CD4-positive, alpha-beta T cell (primary cell): ENCODE results near the gene AKR1C2. TPM values are rescaled to one million over a fixed set of nuclear protein-coding genes. Genes with fewer than 3 reads are reported as not detected.
"Not testable (repeated sequence)": the region's sequence is repeated elsewhere in the genome, so short reads cannot be mapped to it uniquely, and the experiment has no call there.

Source experiments
- ATAC-seq: fragments of 200-7000 bp; cut with Tn5 transposase; one replicate; pipeline ENCODE4 v1.10.0; 2022; ENCODE audit warnings: mild to moderate bottlenecking; ENCODE audit not compliant: poor library complexity
- CTCF ChIA-PET: fragments of 350-600 bp; sonication (Branson Sonifier 250); formaldehyde crosslinking; loops from one replicate; lab custom pipeline; 2021; ENCODE audit warnings: antibody characterized with exemption, inconsistent platforms; lab: Charles Lee
- POLR2A ChIA-PET: fragments of 350-600 bp; sonication (Branson Sonifier 250); formaldehyde crosslinking; loops from one replicate; lab custom pipeline; 2021; ENCODE audit warnings: antibody characterized with exemption, inconsistent platforms; lab: Charles Lee
- DNase-seq, 14 experiments: peaks; one replicate each; pipeline ENCODE4 v3.0.0-alpha.2; 2013 to 2020; ENCODE audit warnings: mixed read lengths in 2 of 14
- H3K27ac ChIP-seq, 2 donors: one replicate each; pipeline versions ENCODE4 v1.5.1 to v1.7.0; 2013; ENCODE audit warnings: low read length in 2 of 2, low read depth in 1 of 2, mild to moderate bottlenecking in 1 of 2
- H3K27me3 ChIP-seq, 2 experiments: 1 replicate in 1 of 2; 2 replicates in 1 of 2; pipeline versions ENCODE4 v1.6.1 to v1.7.0; 2013; ENCODE audit warnings: low read length in 2 of 2, control low read depth in 1 of 2, mild to moderate bottlenecking in 1 of 2, moderate library complexity in 1 of 2; ENCODE audit not compliant: insufficient read depth in 2 of 2, control insufficient read depth in 1 of 2
- H3K36me3 ChIP-seq: one replicate; pipeline ENCODE4 v1.6.1; 2013; ENCODE audit warnings: low read length, control low read depth; ENCODE audit not compliant: insufficient read depth
- H3K4me1 ChIP-seq: one replicate; pipeline ENCODE4 v1.6.1; 2013; ENCODE audit warnings: low read length, control low read depth; ENCODE audit not compliant: insufficient read depth
- H3K4me3 ChIP-seq: one replicate; pipeline ENCODE4 v1.5.1; 2013; ENCODE audit warnings: mild to moderate bottlenecking, low read length, moderate library complexity
- H3K9me3 ChIP-seq, 2 experiments: 1 replicate in 1 of 2; 2 replicates in 1 of 2; pipeline versions ENCODE4 v1.6.1 to v1.7.0; 2013; ENCODE audit warnings: low read length in 2 of 2, mild to moderate bottlenecking in 2 of 2, control low read depth in 1 of 2, moderate library complexity in 1 of 2; ENCODE audit not compliant: control insufficient read depth in 1 of 2, insufficient read depth in 1 of 2
- H3K27ac Mint-ChIP-seq: one replicate; pipeline ENCODE4 v1.8.0; 2020; ENCODE audit warnings: mixed read lengths
- H3K27me3 Mint-ChIP-seq: one replicate; pipeline ENCODE4 v1.8.0; 2021; ENCODE audit warnings: mixed read lengths
- H3K36me3 Mint-ChIP-seq: one replicate; pipeline ENCODE4 v1.8.0; 2021; ENCODE audit warnings: low read depth, mixed read lengths
- H3K4me1 Mint-ChIP-seq: one replicate; pipeline ENCODE4 v1.8.0; 2021; ENCODE audit warnings: low read depth, mixed read lengths
- H3K4me3 Mint-ChIP-seq: one replicate; pipeline ENCODE4 v1.8.0; 2020; ENCODE audit warnings: mild to moderate bottlenecking, mixed read lengths
- H3K9me3 Mint-ChIP-seq: one replicate; pipeline ENCODE4 v1.8.0; 2020; ENCODE audit warnings: mixed read lengths
- intact Hi-C, 2 experiments: fragments of 100-400 bp; cut with DNase I in 1 of 2; cut with micrococcal nuclease in 1 of 2; formaldehyde crosslinking; loops; one replicate each; pipeline versions ENCODE4 v1.15.1 to v1.9.0; 2023 to 2025; cut with DNase I, micrococcal nuclease
- total RNA-seq, 174 experiments: library from RNA in 2 of 174; stranded (reverse) in 2 of 174; gene quantifications; one replicate each; pipeline ENCODE4 v1.2.3 and lab custom pipeline; 2021 to 2026
- TF ChIP-seq, protein P1 (sequence below): fragments of 200-600 bp; IDR thresholded peaks from one replicate; pipeline ENCODE4 v1.8.0; 2022; ENCODE audit warnings: antibody characterized with exemption, mild to moderate bottlenecking

The AKR1C2 gene
- total RNA-seq, 2 experiments from 2014 or later = 0.41 TPM; not detected in 1

DNA sequence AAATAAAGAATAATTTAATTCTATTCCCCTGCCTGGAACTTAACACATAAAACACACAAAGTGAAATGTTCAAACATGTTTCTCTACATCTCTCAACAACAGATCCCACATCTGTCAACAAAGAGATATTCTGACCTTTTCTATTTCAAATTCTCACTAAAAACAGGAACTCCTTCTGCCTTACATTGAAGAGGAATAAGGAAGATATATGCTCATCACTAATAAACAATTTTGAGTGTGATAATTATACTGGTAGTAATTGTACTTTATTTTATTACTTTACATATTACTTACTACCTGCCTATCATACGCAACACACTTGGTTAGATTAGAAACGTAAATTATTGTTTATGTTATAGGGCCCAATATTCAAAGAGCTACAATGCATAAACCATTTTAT, 13.4 kb downstream of the AKR1C2 start:
- Mint-ChIP-seq H3K4me3 (no peak overlapping the region), H3K9me3 (no peaks in the 10 kb centered on the region), H3K27me3 (no peaks in the 10 kb centered on the region), H3K27ac (no peak overlapping the region), H3K4me1 (no peaks in the 10 kb centered on the region), H3K36me3 (no peaks in the 10 kb centered on the region)
- DNase-seq = no peak
- Histone ChIP-seq H3K4me1 (no peaks in the 10 kb centered on the region), H3K36me3 (no peaks in the 10 kb centered on the region), H3K4me3 (no peak overlapping the region), H3K27me3 (no peaks in the 10 kb centered on the region), H3K9me3 (no peaks in the 10 kb centered on the region), H3K27ac (no peak overlapping the region)
- CTCF ChIA-PET = no interaction called here
- intact Hi-C loops = no loop called here
- TF ChIP-seq, protein P1, sequence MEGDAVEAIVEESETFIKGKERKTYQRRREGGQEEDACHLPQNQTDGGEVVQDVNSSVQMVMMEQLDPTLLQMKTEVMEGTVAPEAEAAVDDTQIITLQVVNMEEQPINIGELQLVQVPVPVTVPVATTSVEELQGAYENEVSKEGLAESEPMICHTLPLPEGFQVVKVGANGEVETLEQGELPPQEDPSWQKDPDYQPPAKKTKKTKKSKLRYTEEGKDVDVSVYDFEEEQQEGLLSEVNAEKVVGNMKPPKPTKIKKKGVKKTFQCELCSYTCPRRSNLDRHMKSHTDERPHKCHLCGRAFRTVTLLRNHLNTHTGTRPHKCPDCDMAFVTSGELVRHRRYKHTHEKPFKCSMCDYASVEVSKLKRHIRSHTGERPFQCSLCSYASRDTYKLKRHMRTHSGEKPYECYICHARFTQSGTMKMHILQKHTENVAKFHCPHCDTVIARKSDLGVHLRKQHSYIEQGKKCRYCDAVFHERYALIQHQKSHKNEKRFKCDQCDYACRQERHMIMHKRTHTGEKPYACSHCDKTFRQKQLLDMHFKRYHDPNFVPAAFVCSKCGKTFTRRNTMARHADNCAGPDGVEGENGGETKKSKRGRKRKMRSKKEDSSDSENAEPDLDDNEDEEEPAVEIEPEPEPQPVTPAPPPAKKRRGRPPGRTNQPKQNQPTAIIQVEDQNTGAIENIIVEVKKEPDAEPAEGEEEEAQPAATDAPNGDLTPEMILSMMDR = no peak
- no peak for ATAC-seq
- POLR2A ChIA-PET = no interaction called here

DNA sequence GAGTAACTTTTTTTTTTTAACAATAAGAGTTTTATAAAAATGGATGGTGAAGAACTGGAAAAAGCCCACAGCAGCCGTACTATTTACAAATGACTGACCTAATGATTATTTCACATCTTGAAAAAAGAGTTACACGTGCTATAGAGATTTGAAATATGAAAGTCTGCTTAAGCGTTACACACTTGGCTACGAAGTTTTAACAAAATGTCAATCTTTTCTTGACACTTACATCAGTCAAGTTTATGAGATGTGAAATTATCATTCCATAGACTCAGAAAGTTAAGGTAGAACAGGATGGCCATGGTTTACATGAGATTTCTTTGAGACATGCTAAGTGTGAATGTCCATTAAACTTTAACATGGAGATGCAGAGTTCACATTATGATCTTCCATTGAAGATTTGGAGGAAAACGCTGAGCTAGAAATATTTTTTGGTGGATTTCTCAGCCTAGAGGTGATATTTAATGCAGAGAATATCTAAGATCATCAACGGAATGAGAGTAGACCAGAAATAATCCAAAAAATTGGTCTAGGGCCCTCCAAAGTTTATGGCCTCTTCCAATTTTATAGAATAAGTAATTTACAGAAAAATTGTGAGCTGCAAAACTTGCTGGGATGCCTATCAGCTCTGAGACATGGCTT, 15.5 kb downstream of the AKR1C2 start:
- H3K9me3 Mint-ChIP-seq, ATAC-seq, POLR2A ChIA-PET, H3K27me3 Mint-ChIP-seq, H3K36me3 ChIP-seq, DNase-seq, H3K36me3 Mint-ChIP-seq, H3K4me3 ChIP-seq, H3K27me3 ChIP-seq, H3K4me1 Mint-ChIP-seq, H3K9me3 ChIP-seq, intact Hi-C loops, H3K27ac Mint-ChIP-seq, H3K27ac ChIP-seq, CTCF ChIA-PET, H3K4me1 ChIP-seq, H3K4me3 Mint-ChIP-seq: not testable (repeated sequence)

DNA sequence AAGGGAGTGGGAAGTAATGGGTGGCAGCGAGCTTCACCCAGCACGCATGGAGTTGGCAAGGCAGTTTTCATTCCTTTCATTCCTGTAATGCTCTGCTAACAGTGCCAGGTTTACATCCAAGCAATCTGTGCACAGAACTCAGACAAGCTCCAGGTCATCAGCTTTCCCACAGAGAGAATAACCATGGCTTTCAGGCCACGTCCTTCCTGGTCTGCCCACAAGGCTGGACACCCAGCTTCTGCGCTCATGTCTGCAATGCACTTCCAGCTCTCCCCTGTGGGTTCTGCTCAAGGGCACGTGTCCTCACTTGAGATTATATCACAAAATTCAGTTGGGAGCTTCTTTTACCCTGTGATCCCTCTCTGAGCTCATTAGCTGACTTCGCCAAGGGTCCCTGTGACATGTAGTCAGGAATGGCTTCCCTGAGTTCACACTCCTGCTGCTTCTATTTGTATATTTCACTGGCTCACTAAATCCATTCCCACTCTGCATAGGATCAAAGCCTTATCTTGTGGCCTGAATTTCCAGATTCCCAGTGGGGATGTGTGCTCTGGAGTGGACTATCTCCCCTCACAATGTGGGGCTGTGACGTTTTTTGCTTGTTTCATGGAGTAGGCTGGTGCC, 18.6 kb downstream of the AKR1C2 start:
- DNase-seq (no peak), ATAC-seq (no peak)
- Histone ChIP-seq H3K4me3 (no peak overlapping the region), H3K36me3 (no peaks in the 10 kb centered on the region), H3K27me3 (no peaks in the 10 kb centered on the region), H3K4me1 (no peaks in the 10 kb centered on the region), H3K27ac (no peak overlapping the region), H3K9me3 (no peaks in the 10 kb centered on the region)
- Mint-ChIP-seq H3K36me3 (no peaks in the 10 kb centered on the region), H3K27ac (no peak overlapping the region), H3K27me3 (no peaks in the 10 kb centered on the region), H3K4me1 (no peaks in the 10 kb centered on the region), H3K4me3 (no peak overlapping the region), H3K9me3 (no peaks in the 10 kb centered on the region)
- POLR2A ChIA-PET = no interaction called here
- intact Hi-C loops = no loop called here
- TF ChIP-seq, protein P1 = no peak
- CTCF ChIA-PET = no interaction called here

DNA sequence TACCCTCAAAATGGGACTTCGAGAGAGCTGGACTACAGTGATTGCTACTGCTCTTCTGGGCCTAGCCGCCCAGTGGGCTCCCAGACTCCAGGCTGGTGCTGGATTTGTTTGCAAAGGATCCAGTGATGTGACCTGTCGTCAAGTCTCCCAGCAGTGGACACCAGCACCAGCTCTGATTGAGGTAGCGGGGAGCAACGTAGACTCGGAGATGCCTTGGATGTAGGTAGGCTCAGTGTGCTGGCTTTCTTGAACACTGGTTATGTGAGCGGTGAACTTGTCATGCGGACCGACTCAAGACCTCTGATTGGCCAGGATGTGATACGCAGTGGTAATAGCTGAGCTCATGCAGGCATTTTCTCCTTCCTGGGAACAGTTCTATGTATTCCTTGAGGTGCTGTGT, 19.4 kb downstream of the AKR1C2 start:
- CTCF ChIA-PET = no interaction called here
- DNase-seq (no peak), ATAC-seq (no peak)
- Histone ChIP-seq H3K4me1 (no peaks in the 10 kb centered on the region), H3K27ac (no peak overlapping the region), H3K4me3 (no peak overlapping the region), H3K27me3 (no peaks in the 10 kb centered on the region), H3K9me3 (no peaks in the 10 kb centered on the region), H3K36me3 (no peaks in the 10 kb centered on the region)
- no peaks in the 10 kb centered on the region for H3K4me1 Mint-ChIP-seq
- H3K9me3 Mint-ChIP-seq = no peaks in the 10 kb centered on the region
- peaks cover 2% of the 10 kb centered on the region for H3K36me3 Mint-ChIP-seq
- H3K27me3 Mint-ChIP-seq = no peaks in the 10 kb centered on the region
- POLR2A ChIA-PET = no interaction called here
- no peak overlapping the region for H3K27ac Mint-ChIP-seq
- TF ChIP-seq, protein P1 = no peak
- H3K4me3 Mint-ChIP-seq = no peak overlapping the region
- intact Hi-C loops = no loop called here
